ENCODE measurements around the gene ANXA9.
A peak's percentile ranks its signal among the peaks of the same experiment; 100 is the strongest.

ANXA9 gene, protein sequence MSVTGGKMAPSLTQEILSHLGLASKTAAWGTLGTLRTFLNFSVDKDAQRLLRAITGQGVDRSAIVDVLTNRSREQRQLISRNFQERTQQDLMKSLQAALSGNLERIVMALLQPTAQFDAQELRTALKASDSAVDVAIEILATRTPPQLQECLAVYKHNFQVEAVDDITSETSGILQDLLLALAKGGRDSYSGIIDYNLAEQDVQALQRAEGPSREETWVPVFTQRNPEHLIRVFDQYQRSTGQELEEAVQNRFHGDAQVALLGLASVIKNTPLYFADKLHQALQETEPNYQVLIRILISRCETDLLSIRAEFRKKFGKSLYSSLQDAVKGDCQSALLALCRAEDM

DNA sequence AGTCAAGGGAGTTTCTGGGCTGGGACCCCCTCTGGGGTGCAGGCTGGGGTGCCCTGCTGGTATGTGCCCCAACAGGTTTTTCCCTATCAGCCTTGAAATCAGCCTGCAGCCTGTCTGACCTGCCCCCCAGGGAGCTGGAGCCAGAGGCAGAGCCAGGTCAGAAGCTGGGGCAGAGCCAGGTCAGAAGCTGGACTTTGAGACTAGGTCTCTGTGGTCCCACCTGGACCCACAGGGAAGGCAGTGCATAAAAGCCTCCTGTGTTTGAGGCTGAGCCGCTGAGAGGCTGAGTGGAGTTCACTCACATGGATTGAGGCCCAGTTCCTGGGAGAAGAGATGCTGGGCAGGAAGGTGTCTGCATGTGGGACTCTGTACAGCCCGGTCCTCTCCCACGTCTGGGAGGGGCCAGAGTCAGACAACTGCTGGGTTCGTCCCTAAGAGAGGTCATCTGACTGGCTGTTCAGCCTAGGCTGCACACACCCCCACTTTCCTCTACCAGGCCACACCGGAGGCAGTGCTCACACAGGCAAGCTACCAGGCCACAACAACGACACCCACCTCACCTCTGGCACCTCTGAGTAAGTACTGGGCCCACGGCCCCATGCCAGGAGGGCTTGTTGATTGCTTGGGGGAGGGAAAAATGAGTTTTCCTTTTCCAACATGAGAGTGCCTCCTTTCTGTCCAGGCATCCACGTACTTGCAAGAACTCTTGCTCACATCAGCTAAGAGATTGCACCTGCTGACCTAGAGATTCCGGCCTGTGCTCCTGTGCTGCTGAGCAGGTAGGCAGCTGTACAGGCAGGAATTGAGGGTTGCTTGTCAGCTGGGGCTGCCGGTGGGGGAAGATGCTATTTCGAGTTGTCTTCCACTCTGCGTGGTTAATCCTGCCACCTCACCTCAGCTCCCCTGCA, at the start of gene ANXA9:
Gene ANXA9, plus strand, starts transcription at position 488 of the 908 bp plus-strand sequence. CDS start 814 bp downstream, outside the sequence.
- no peak for DNase-seq (ENCODE audit: low spot score)

DNA sequence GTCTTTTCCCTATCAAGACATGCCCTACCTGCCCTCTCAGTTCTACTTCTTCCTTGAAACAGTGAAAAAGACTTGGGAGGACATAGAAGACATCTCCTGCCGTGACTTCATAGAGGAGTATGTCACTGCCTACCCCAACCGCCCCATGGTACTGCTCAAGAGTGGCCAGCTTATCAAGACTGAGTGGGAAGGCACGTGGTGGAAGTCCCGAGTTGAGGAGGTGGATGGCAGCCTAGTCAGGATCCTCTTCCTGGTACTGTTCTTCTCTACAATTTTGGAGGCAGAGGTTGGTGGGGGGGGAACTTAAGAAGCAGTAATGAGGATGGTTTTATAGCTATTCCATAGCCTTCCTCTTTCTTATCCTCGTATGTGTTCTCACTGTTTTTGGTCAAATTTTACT, 37.2 kb upstream of the ANXA9 start:
- DNase-seq (ENCODE audit: low spot score): no peak

DNA sequence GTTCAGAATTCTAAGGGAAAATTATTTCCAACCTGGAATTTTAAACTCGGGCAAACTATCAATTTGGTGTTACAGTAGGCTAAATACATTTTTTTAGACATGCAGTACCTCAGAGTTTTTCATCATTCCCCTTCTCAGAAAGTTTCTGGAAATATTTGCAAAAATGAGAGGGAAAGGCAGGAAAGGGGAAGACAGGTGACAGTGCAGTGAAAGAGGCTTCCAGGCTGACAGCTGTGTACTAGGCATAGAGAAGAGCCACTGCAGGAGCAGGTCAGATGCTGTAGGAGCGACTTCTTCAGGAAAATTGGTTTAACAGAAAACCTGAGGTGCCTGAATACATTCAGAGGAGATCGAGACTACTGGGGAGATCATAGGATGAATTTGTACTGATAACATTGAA, 27.4 kb upstream of the ANXA9 start:
- DNase-seq (ENCODE audit: low spot score): no peak

DNA sequence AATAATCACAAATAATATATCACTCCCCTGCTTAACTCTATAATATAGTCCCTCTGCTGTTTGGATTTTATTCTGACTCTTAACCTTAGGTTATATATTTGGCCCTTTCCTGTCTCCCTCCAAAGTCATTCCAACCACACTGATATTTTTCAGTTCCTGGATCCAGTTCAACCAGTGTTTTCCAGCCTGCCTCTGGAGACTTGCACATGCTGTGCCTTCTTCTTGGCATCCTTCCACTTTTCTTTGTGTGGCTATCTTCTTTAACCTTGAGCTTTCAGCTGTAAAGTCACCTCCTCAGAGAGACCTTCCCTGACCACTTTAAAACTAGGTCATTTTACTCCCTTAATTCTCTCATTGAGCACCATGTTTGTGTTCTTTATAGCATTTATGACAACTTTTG, 26.8 kb upstream of the ANXA9 start:
- no peak for DNase-seq (ENCODE audit: low spot score)

DNA sequence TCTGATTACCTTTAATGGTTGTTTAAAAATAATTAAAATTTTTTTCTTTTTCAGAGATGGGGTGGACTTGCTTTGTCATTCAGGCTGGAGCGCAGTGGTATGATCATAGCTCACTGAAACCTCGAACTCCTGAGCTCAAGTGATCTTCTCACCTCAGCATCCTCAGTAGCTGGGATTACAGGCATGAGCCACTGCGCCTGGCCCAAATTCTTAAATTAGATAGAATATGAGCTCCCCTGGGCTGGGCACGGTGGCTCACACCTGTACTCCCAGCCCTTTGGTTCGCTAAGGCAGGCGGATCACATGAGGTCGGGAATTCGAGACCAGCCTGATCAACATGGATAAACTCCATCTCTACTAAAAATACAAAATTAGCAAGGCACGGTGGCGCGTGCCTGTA, 24.4 kb upstream of the ANXA9 start:
- no peak for DNase-seq (ENCODE audit: low spot score)

DNA sequence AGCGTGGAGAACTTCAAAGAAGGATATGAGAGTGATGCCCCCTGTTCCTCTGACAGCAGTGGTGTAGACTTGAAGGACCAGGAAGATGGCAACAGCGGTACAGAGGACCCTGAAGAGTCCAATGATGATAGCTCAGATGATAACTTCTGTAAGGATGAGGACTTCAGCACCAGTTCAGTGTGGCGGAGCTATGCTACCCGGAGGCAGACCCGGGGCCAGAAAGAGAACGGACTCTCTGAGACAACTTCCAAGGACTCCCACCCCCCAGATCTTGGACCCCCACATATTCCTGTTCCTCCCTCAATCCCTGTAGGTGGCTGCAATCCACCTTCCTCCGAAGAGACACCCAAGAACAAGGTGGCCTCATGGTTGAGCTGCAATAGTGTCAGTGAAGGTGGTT, 21.4 kb upstream of the ANXA9 start:
- DNase-seq (ENCODE audit: low spot score): no peak

DNA sequence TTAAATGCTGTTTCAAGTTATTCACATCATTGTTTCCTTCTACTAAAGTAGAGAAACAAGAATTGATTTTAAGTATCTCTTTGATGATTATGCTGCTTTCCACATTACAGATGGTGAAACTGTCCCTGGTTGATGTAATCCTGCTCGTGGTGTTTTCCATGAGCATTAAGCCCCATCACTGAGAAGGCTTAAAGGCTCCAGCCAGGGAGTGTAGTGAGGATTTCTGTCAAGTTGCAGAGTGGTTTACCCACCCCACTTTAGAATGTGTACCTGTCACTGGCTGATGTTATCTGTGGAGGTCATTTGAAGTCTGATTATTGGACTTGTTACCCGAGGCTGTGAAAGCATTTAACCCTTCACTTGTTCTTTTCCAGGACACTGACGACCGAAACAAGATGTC, 20.3 kb upstream of the ANXA9 start:
- no peak for DNase-seq (ENCODE audit: low spot score)

DNA sequence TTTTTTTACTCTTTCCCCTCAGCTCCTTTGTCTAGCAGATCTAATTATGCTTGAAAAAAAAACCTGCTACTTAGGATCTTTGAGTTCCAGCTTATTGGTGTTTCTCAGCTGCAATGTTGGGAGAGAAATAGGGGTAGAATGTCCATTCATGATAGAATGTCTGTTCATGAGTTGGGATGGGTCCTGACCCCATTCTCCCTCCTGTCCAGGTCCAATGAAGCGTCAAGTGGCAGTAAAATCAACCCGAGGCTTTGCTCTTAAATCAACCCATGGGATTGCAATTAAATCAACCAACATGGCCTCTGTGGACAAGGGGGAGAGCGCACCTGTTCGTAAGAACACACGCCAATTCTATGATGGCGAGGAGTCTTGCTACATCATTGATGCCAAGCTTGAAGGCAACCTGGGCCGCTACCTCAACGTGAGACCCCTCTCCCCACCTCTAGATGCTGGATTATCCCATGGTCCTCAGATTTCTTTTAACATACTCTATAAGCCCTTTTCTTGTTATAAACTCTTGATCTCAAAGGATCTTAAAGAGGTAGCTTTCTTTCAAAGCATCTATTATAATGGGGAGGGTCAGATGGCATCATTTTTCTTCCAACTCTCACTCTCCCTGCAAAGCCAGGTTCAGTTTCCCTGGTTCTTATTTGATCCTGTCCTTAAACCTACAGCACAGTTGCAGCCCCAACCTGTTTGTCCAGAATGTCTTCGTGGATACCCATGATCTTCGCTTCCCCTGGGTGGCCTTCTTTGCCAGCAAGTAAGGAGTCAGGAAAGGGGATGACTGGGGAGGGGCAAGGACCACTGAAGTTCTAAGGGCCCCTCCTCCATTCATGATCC, 18.6 kb upstream of the ANXA9 start:
- DNase-seq (ENCODE audit: low spot score): no peak

DNA sequence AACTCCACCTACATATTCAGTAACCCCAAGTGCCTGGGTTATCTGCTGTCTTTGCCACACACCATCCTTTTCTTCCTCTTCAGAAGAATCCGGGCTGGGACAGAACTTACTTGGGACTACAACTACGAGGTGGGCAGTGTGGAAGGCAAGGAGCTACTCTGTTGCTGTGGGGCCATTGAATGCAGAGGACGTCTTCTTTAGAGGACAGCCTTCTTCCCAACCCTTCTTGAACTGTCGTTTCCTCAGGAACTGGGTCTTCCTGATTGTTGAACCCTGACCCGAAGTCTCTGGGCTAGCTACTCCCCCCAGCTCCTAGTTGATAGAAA, 18.0 kb upstream of the ANXA9 start:
- no peak for DNase-seq (ENCODE audit: low spot score)

DNA sequence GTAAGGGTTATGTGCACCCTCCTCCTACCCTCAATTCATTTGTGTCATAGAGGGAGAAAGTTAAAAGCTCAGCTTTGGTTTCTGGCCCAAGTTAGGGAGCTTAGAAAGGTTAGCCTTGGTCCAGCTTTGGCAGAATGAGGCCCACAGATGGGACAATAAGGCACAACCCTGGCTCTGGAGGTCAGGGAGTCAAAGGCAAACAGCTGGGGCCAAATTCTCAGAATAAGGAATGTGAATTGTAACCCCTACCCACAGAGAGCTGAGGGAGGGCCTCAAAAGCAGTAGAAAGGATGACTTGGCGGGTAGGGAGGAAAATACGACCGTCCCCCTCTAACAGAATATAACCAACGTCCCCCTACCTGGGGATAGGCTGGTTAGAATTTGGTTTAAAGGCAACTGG, 16.5 kb upstream of the ANXA9 start:
- no peak for DNase-seq (ENCODE audit: low spot score)

DNA sequence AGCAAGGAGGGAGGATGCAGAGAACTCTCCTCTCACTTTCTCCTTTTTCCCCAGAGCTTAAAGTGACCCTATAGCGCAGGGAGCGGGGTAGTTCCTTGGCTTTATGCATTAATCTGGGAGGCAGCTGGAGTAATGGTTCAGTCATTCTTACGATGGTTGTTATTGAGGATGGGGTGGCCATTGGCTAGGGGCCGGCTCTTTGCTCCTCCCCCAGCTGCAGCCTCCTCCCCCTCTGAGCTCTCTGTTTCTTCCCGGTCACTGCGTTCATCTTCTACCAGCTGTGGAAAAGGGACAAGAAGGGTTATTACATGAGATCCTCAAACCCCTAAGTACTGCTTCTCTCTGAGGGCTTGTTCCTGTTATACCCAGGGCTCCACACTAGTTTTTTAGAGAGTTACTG, 16.1 kb upstream of the ANXA9 start:
- DNase-seq (ENCODE audit: low spot score): no peak

DNA sequence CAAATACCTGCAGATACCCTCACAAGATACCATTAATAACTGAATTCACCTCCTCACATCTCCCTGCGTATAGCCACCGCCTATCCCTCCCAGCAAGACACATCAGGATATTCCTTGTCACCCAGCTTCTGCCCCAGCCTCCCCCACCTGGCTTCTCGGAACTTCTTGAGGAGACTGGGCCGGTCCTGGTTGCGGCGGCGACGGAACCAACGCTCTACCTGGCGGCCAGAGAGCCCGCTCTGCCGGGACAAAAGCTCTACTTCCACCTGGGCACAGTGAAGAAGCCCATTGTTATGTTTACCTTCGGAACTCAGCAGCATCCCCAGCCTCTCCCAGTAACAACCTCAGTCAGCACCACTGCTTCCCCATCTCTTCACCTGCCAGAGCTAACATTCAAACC, 14.2 kb upstream of the ANXA9 start:
- DNase-seq (ENCODE audit: low spot score): no peak

DNA sequence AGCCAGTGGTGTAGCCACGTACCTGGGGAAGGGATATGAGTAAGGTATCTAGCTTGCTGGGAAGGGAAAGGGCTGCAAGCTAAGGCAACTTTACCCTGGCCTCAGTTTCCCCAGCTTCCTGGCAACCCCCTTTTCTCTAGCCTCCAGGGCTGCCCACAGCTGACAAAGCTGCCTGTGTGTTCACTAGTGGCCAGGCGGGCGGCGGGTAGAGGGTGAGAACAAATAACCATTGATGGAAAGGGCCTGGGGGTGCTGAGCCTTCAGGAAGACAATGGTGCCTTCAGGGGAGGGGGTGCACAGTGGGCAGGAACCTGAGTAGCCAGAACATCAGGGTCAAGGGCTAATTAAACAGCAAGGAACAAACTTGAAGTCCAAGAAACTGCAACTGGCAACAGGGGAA, 13.6 kb upstream of the ANXA9 start:
- DNase-seq (ENCODE audit: low spot score): no peak

DNA sequence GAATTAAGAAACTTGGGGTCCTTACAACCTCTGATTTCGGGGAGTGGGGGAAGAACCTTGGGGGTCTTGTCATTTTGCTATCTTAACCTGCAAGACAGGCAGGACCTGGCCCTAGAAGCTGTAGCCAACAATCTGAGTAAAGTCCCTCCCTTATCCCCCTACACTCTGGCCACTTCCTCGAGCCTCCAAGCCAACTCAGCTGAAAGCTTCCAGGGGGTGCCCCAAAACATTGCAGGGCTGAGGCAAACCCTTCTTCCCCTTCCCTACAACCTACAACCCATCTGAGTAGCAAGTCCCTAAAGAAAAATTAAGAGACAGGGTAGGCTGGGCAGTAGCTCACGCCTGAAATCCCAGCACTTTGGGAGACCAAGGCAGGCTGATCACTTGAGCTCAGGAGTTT, 12.5 kb upstream of the ANXA9 start:
- DNase-seq (ENCODE audit: low spot score): no peak

DNA sequence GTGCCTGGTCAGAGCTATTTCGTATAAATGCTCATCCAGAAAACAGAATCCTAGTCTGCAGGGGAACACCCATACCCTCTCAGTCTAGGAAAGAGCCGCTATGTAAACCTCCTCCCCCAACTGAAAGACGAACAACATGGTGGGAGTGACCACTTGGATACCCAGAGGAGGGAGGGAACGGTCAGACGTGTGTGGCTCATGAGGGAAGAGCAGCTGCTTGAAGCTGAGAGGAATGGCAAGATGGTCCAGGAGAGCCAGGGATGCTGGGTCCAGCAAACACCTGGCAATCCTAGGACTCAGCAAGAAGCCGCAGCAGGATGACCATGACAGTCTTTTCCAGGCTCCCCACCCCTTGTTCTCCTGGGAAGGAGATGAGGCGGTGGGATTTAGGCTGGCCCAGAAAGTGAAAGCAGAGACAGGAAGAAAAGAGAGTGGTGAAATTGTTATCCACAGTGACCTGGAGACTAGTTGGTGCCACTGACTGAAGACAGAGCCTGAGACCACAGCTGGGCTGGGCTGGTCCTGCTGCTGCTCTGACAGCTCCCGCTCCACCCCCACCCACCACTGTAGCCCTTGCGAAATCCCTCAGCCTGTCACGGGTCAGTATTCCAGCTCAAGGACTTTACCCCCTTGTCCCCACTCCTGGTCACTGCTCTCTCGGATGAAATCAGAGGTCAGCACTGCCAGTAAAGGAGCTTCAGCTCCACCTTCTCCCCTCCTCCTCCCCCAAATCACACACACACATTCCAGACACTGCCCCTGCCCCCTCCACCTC, 11.1 kb upstream of the ANXA9 start:
- DNase-seq (ENCODE audit: low spot score): peak; percentile 62

DNA sequence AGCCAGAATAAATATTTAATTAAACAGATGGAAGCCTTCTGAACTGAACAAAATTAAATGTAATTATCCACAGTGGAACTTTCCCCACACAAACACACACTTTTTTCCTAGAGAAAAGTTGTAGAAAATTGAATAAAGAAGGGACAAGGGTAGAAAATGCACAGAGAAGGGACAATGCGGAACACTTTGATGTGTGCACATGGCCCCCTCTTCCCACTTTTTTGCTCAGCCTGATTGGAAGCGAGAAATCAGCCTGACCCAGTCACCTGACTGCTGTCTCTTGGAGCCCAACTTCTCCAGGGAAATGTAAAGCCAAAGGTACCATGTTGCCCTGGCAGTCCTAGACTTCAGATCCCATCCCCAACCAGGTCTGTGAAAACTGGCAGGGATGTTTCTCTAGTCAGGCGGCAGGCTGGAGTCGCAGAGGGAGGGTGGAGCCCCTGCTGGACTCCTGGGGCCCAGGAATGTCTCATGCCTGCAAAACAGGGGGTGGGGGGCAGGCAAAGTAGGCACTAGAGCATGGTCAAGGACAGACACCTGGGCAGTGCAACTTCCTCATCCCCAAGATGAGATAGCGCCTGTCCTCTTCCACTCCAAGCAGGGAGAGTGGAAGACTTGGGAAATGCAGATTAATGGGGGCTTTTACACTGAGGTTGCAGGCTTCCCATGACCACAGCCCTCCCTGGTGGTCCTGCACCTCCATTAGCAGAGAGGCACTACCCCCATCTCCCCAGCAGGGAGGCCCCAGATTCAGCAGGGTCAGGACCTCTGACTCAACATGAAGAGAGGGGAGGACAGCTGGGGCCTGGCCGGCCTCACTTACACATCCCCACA, 10.3 kb upstream of the ANXA9 start:
- no peak for DNase-seq (ENCODE audit: low spot score)

DNA sequence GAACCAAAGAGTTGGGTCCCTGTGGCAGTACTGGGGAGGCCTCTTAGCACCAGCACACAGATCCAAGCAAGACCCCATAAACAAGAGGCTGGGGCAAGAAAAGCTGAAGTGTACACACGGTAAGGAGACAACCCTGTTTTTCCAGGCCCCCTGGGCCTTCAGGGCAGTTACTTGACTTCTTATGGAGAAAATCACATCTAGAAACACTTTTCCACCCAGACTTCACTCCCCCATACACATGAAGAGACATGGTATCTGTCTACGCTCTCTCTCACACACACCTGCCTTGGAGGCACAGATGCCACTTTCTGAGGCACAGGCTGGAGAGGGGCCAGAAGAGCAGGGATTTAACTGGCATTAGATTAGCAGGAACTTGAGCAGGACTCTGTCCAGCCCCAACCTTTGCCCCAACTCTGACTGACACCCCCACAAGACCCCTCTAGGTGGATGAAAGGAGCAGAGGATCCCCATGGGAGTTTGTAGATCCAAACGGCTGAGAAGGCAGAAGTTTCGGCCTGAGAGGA, 9.6 kb upstream of the ANXA9 start:
- DNase-seq (ENCODE audit: low spot score): no peak

DNA sequence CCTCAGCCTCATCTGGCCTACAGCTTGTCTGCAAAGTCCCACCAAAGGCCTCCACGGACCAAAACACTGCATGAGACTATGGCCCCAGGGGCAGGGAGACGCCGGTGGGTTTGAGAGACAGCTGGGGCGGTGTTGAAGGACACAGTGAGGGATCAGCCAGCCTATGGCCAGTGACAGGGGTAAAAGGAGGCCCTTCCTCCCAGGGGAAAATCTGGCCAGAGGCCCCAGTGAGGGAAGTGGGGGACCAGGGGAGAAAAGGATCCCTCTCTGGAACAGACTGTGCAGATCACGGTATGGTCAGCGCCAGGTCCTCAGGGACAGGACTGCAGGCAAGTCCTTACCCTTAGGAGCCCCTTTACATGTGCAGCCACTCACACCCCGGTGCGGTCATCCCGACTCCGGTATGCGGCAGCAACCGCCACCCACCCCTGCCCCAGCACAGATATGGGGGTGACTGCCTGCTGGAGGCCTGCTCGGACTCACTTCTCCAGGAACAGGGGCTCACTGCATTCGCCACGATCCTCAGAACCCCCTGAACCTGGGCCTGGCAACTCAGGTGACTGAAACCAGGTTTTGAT, 8.7 kb upstream of the ANXA9 start:
- DNase-seq (ENCODE audit: low spot score): peak; percentile 30

DNA sequence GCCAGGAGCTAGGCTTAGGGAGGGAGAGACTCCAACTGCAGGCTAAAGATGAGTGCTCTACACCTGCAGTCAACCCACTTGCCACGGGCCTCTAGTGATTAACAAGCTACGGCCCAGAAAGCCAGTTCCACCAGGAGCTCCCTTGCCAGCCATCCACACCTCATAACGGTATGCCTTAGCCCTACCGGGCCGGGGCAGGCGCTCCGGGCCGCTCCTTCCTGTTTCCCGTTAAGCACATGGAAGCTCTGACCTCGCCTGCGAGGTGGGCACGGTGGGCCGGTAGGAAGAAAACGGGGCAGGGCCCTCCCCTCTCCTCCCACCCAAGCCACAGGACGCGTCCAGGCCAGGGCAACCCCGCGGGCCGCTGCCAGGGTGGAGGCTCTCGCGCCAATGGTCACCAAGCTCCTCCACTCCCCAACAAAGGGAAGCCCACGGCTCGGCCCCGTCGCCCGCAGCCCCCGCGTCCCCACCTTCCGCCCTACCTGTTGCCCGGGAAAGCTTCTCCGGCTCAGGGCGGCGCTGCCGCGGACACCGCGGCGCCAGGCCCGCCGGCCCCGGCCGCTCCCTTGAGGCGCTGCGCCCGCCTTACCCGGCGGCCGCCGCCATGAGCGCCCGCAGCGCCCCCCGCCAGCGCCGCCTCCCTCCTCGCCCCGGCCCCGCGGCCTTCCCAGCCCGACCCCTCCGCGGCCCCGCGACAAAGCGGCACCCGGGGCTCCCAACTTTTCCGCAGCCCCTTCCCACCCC, 8.1 kb upstream of the ANXA9 start:
- DNase-seq (ENCODE audit: low spot score): peak; percentile 29
